PFSK-1 (cell line): ENCODE data around the gene METTL24.

Experiments used
- POLR2AphosphoS5 ChIP-seq: IDR thresholded peaks from 2 replicates; pipeline ENCODE4 v1.6.1; 2012; ENCODE audit warnings: low read depth, mild to moderate bottlenecking, control low read depth, low read length, moderate library complexity
- REST ChIP-seq, 2 experiments: IDR thresholded peaks; 2 replicates each; pipeline versions ENCODE4 v1.6.1 to v1.8.0; 2011 to 2012; ENCODE audit warnings: low read depth in 2 of 2, low read length in 2 of 2, control low read depth in 1 of 2, inconsistent platforms in 1 of 2, mild to moderate bottlenecking in 1 of 2, moderate library complexity in 1 of 2; ENCODE audit not compliant: insufficient read depth in 1 of 2
- SIN3A ChIP-seq: IDR thresholded peaks from 2 replicates; pipeline ENCODE4 v1.6.1; 2012; ENCODE audit warnings: mild to moderate bottlenecking, low read length, moderate library complexity, borderline replicate concordance; ENCODE audit not compliant: insufficient read depth
- TAF1 ChIP-seq: IDR thresholded peaks from 2 replicates; pipeline ENCODE4 v1.6.1; 2012; ENCODE audit warnings: low read length, control low read depth, borderline replicate concordance; ENCODE audit not compliant: insufficient read depth

DNA sequence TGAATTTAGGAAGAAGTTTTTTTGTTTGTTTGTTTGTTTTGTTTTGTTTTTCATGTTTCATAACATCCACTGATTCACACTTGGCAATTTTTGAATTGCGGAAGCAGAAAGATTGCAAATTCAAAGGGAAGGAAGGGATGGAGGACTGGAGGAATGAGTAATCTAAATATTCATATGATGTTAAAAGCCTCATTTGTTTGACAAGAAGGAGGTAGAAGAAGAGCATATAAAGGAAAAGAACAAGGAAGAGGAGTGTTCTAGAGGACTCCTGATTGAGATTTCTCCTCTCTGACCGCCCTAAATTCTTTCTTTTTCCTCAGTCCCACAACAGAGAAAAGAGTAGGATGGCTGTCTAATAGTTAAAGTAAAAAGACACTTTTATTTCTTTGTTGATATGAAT lies 88.5 kb downstream of the METTL24 start:
- TF ChIP-seq TAF1 (no peak), POLR2AphosphoS5 (no peak), REST (IDR thresholded peaks at IDR 0.05; ENCODE audit: insufficient read depth in 1 of 2, low read depth in 2 of 2, low read length in 2 of 2) (no peak), SIN3A (no peak)
